Keratinocyte (primary cell): ENCODE results near the gene NANOS1. TPM values are rescaled to one million over a fixed set of nuclear protein-coding genes. Genes with fewer than 3 reads are reported as not detected.

ENCODE experiments used
- DNase-seq: peaks from one replicate; pipeline ENCODE4 v3.0.0-alpha.2; 2011; ENCODE audit warnings: low read depth, missing footprints, low spot score
- FAIRE-seq: peaks from 2 replicates; lab custom pipeline; 2011; peaks lifted over from hg19 to GRCh38; lab: Jason Lieb, UNC
- H2AFZ ChIP-seq: 2 replicates; pipeline ENCODE4 v1.6.0; 2012; ENCODE audit warnings: low read length, control low read depth, inconsistent platforms; ENCODE audit not compliant: control insufficient read depth
- H3K27ac ChIP-seq: 2 replicates; pipeline ENCODE4 v1.5.1; 2011; ENCODE audit warnings: low read length; ENCODE audit not compliant: control insufficient read depth, insufficient read depth
- H3K27me3 ChIP-seq: 3 replicates; pipeline ENCODE4 v1.6.0; 2011; ENCODE audit warnings: low read length; ENCODE audit not compliant: control insufficient read depth, insufficient read depth; ENCODE audit errors: extremely low read depth
- H3K36me3 ChIP-seq, 2 experiments: 2 replicates in 1 of 2; 3 replicates in 1 of 2; pipeline ENCODE4 v1.5.1; 2011; ENCODE audit warnings: low read length in 2 of 2, mild to moderate bottlenecking in 1 of 2; ENCODE audit not compliant: control insufficient read depth in 2 of 2, insufficient read depth in 2 of 2; ENCODE audit errors: extremely low read depth in 1 of 2
- H3K4me1 ChIP-seq: 3 replicates; pipeline ENCODE4 v1.5.1; 2011; ENCODE audit warnings: low read length; ENCODE audit not compliant: control insufficient read depth, insufficient read depth; ENCODE audit errors: extremely low read depth
- H3K4me2 ChIP-seq: 3 replicates; pipeline ENCODE4 v1.6.0; 2011; ENCODE audit warnings: low read depth, low read length; ENCODE audit not compliant: control insufficient read depth, insufficient read depth; ENCODE audit errors: extremely low read depth
- H3K4me3 ChIP-seq, 3 experiments: fragments of 200-600 bp in 1 of 3; sonication (generic) in 1 of 3; 2 replicates in 2 of 3; 3 replicates in 1 of 3; pipeline ENCODE4 v1.5.1; 2011 to 2016; ENCODE audit warnings: low read length in 3 of 3, mild to moderate bottlenecking in 3 of 3, control low read depth in 2 of 3, inconsistent platforms in 1 of 3, low read depth in 1 of 3, mixed read lengths in 1 of 3, mixed run types in 1 of 3, moderate library complexity in 1 of 3; ENCODE audit not compliant: control insufficient read depth in 2 of 3, insufficient read depth in 2 of 3; ENCODE audit errors: extremely low read depth in 1 of 3
- H3K79me2 ChIP-seq: 2 replicates; pipeline ENCODE4 v1.6.0; 2012; ENCODE audit warnings: low read length; ENCODE audit not compliant: control insufficient read depth, insufficient read depth
- H3K9ac ChIP-seq: 3 replicates; pipeline ENCODE4 v1.6.0; 2011; ENCODE audit warnings: low read length; ENCODE audit not compliant: control insufficient read depth, insufficient read depth; ENCODE audit errors: extremely low read depth
- H3K9me1 ChIP-seq: 3 replicates; pipeline ENCODE4 v1.6.0; 2011; ENCODE audit warnings: low read length; ENCODE audit not compliant: control insufficient read depth, insufficient read depth; ENCODE audit errors: extremely low read depth
- H3K9me3 ChIP-seq: 2 replicates; pipeline ENCODE4 v1.5.1; 2012; ENCODE audit warnings: low read depth, low read length; ENCODE audit not compliant: control insufficient read depth
- H4K20me1 ChIP-seq: 3 replicates; pipeline ENCODE4 v1.6.0; 2011; ENCODE audit warnings: low read length; ENCODE audit not compliant: control insufficient read depth, insufficient read depth; ENCODE audit errors: extremely low read depth
- CTCF ChIP-seq, 3 experiments: IDR thresholded peaks in 1 of 3; conservative IDR thresholded peaks in 1 of 3; optimal IDR thresholded peaks in 1 of 3; 2 replicates in 2 of 3; 3 replicates in 1 of 3; pipeline versions ENCODE3 to v1.5.1; 2011; ENCODE audit warnings: low read length in 3 of 3, mild to moderate bottlenecking in 3 of 3, moderate library complexity in 2 of 3, control low read depth in 1 of 3, inconsistent platforms in 1 of 3; ENCODE audit not compliant: insufficient read depth in 2 of 3; ENCODE audit errors: extremely low read depth in 1 of 3
- EZH2 ChIP-seq: IDR thresholded peaks from one replicate; pipeline ENCODE4 v1.6.1; 2012; ENCODE audit warnings: inconsistent platforms, mild to moderate bottlenecking, low read length, moderate library complexity
- dilution Hi-C: fragments of 300-500 bp; cut with MboI; formaldehyde crosslinking; loops from one replicate; pipeline ENCODE4 v1.7.0; 2020; ENCODE audit warnings: low sequenced_read_pairs; ENCODE audit not compliant: extremely low pct_ligation_motif_present
- polyA minus RNA-seq, 3 experiments: library from RNA; depleted of rRNA, polyadenylated mRNA; stranded (reverse); fragments of >200 nt; gene quantifications; 1 replicate in 1 of 3; 2 replicates in 1 of 3; 3 replicates in 1 of 3; pipeline ENCODE4 v1.2.3, GENCODE V29; 2011
- polyA plus RNA-seq, 5 experiments: library from polyadenylated mRNA; depleted of rRNA in 3 of 5; stranded (reverse) in 3 of 5; stranded (forward) in 1 of 5; unstranded in 1 of 5; fragments of >200 nt; gene quantifications; 1 replicate in 1 of 5; 2 replicates in 3 of 5; 3 replicates in 1 of 5; pipeline versions ENCODE4 v1.2.1 to v1.2.3, GENCODE V29; 2011 to 2012; ENCODE audit warnings: missing spikeins in 2 of 5, low read depth in 1 of 5, low replicate concordance in 1 of 5

NANOS1 gene
- polyA plus RNA-seq, result 1.4 to 3.2 TPM (median 2.1 TPM) in 3 replicates
- polyA plus RNA-seq (2011; ENCODE audit: low read depth), result 1.2 TPM
- 1.9 and 3.0 TPM in 2 replicates for polyA plus RNA-seq (2011; cell fraction: cytosol; rRNA removed)
- polyA plus RNA-seq (2011; cell fraction: nucleus; rRNA removed), result 1.3 and 1.6 TPM in 2 replicates
- polyA plus RNA-seq (2012; ENCODE audit: low replicate concordance), result 0.92 and 1.4 TPM in 2 replicates
- 0.10 to 1.1 TPM (median 0.13 TPM) in 3 replicates for polyA minus RNA-seq
- 1.9 TPM for polyA minus RNA-seq (2011; cell fraction: cytosol; rRNA and poly(A)+ RNA removed)
- polyA minus RNA-seq (2011; cell fraction: nucleus; rRNA and poly(A)+ RNA removed), result 0.63 and 1.1 TPM in 2 replicates

- Histone ChIP-seq H2AFZ (no peak within 1 kb of the TSS), H3K27ac (no peak within 1 kb of the TSS), H3K27me3 (no peaks in the 10 kb centered on the region), H3K36me3 (peaks cover 11% of the 10 kb centered on the region in 2 experiments), H3K9me1 (no peaks in the 10 kb centered on the region), H3K4me3 (peak within 1 kb of the TSS; percentile 29 to 50 (median 33)), H3K4me2 (peak within 1 kb of the TSS; percentile 77), H3K9me3 (no peaks in the 10 kb centered on the region), H3K9ac (peak within 1 kb of the TSS; percentile 6), H3K4me1 (peaks cover 12% of the 10 kb centered on the region), H3K79me2 (no peaks in the 10 kb centered on the region), H4K20me1 (no peaks in the 10 kb centered on the region)
- no peak for TF ChIP-seq EZH2
- no peak for TF ChIP-seq CTCF (optimal IDR thresholded peaks at IDR 0.05 in 1 of 3, IDR thresholded peaks at IDR 0.05 in 1 of 3, conservative IDR thresholded peaks at IDR 0.05 in 1 of 3; ENCODE audit: extremely low read depth in 1 of 3, insufficient read depth in 2 of 3, low read length in 3 of 3)
- dilution Hi-C loops, result no loop called here
- FAIRE-seq, result no peak
- no peak for DNase-seq
Observed at GRCh38 chr10:119029613-119030420, at the start of gene NANOS1. NANOS1 (plus strand) TSS chr10:119029714; CDS start chr10:119029802, 88 bp downstream.

GRCh38 chr10:118980135-118980865 lies 49.2 kb upstream of the NANOS1 start:
- H3K4me3 ChIP-seq, result no peak overlapping the region
- H2AFZ ChIP-seq, result no peak overlapping the region
- no peak overlapping the region for H3K27ac ChIP-seq
- H3K4me1 ChIP-seq, result no peaks in the 10 kb centered on the region
- no peak overlapping the region for H3K9ac ChIP-seq
- DNase-seq, result no peak
- no peaks in the 10 kb centered on the region for H3K36me3 ChIP-seq
- dilution Hi-C loops, result no loop called here
- no peaks in the 10 kb centered on the region for H3K79me2 ChIP-seq
- no peaks in the 10 kb centered on the region for H3K9me1 ChIP-seq
- H3K9me3 ChIP-seq, result no peaks in the 10 kb centered on the region
- no peaks in the 10 kb centered on the region for H3K27me3 ChIP-seq
- no peak for FAIRE-seq
- TF ChIP-seq EZH2 (no peak), CTCF (optimal IDR thresholded peaks at IDR 0.05 in 1 of 3, IDR thresholded peaks at IDR 0.05 in 1 of 3, conservative IDR thresholded peaks at IDR 0.05 in 1 of 3; ENCODE audit: extremely low read depth in 1 of 3, insufficient read depth in 2 of 3, low read length in 3 of 3) (no peak)
- no peak overlapping the region for H3K4me2 ChIP-seq
- H4K20me1 ChIP-seq, result no peaks in the 10 kb centered on the region
